GM12874 (cell line): Measurements from ENCODE around the gene EDN2.

Source experiments
- CTCF ChIP-seq: IDR thresholded peaks from 2 replicates; pipeline ENCODE4 v1.5.1; 2011; ENCODE audit warnings: low read depth, mild to moderate bottlenecking, control low read depth, low read length, moderate library complexity; ENCODE audit not compliant: insufficient read depth

The EDN2 gene

GRCh38 chr1:41501581-41501980, 17.1 kb upstream of the EDN2 start:
- TF ChIP-seq CTCF, result no peak

DNA sequence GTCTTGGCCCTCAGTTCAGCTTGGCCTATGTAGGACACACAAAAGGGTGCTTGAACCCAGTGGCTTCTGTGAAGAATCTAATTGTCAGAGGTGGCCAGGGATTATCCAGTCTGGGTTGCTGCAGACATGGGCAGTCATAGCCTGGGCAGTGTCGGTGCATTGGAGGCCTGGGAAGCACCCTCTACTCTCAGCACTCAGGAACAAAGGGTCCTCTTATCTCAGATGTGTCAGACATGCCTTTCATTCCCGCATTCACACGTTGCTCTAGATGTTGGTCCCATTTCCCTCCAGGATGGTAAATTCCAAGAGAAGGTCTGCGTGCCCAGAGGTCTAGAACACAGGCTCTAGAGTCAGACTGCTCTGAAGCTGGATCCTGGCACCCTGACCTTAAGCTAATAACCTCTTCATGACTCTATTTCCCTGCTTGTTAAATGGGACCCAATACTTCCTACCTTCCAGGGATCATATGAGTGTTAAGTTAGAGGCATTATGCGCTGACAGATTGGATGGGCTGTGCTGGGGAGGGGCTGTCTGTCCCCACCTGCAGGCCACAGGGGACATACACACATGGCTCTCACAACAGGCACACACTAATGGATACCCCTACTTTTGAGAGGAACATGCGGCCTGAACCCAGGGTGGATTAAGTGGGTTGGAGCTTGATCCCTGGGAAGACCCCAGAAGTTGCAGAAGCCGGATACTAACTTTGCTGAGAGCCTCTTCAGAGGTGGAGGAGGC, 16.5 kb upstream of the EDN2 start:
- TF ChIP-seq CTCF, result no peak

DNA sequence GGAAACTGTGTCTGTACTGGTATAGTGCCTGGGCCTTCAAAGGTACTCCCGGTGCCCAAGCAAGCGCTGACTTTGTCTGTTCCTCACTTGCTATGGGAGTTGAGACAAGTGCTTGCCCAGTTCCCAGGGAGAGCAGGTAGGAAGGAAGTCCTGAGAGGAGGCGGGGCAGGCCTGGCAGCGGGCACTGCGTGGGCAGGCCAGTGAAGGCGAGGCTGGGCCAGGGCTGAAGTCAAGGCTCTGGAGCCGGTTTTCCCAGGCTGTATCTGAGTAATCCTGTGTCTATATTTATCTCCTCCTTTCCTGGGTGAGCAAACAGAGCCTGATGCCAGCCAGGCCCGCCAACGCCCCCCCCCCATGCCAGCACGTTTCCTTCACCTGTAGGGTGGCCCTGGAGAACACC, 15.9 kb upstream of the EDN2 start:
- no peak for TF ChIP-seq CTCF

GRCh38 chr1:41499591-41499990, 15.1 kb upstream of the EDN2 start:
- TF ChIP-seq CTCF, result no peak

DNA sequence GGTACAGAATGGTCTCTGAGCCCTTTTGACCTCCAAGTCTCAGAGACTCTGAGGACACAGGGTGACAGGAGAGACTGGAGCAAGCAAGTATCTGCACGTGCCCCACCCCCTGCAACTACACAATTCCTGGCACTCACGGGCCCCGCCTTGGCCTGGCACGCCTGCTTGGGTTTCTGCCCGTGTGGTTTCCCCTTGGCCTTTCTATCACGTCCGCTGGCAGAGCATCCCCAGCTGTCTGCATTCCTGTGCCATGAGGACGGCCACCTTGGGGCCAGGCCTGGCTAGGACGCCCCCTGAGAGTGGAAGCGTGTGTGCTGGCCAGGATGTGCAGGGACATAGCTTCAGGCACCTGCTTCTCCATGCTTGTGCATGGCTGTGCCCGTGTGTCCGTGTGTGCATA, 14.3 kb upstream of the EDN2 start:
- TF ChIP-seq CTCF, result no peak

DNA sequence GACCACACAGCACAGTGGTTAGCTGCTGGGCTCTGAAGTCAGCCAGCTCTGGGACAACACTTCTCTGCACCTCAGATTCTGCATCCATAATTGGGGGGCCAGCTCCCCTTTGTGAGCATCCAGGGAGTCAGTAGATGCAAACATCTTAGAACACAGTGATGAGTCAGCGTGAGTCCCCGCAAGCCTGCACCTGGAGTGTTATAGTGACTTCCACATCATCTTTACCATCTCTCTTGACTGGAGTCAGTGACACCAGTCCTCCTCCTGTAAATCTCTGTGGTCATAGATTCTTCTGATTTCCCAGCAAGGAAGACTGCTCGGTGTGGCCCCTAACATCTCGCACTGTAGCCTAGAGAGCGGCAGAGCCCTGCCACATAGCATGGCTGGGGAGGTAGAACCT, 13.9 kb upstream of the EDN2 start:
- no peak for TF ChIP-seq CTCF

DNA sequence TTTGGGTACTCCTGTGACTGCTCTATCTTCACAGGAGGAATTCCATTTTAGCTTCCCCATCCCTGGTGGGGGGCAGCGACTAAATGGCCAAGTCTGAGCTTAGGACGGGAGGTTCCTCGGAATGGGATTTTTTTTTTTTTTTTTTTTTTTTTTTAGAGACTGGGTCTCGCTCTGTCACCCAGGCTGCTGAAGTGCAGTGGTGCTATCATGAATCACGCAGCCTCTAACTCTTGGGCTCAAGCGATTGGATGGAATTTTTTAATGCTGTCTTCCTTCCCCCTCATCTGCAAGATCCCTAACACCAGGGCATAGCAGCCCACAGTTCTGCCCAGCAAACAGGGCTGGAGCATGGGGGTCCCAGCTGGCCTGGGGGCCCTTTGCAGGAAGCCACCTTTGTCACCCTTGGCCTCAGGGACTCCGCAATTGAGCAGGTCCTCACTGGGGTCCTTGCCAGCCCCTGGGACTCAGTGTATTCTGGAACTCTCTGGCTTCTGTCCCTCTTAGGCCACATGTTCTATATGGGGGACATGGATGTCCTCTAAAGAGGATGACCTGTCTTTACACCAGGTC, 13.1 kb upstream of the EDN2 start:
- TF ChIP-seq CTCF, result no peak

GRCh38 chr1:41497056-41497440, 12.6 kb upstream of the EDN2 start:
- TF ChIP-seq CTCF, result no peak
